SK-N-SH (cell line): ENCODE measurements around the gene GATM. TPM values are rescaled to one million over a fixed set of nuclear protein-coding genes. Genes with fewer than 3 reads are reported as not detected.

Experiments
- CTCF ChIA-PET: fragments of 300-600, 350-600 bp; formaldehyde crosslinking; extraction: SDS; loops from one replicate; lab custom pipeline; 2021; lab: Yijun Ruan, JAX
- POLR2A ChIA-PET: fragments of 350-600 bp; sonication (Branson Sonifier 250); formaldehyde crosslinking; extraction: SDS; loops from one replicate; lab custom pipeline; 2020; ENCODE audit warnings: antibody characterized with exemption, inconsistent platforms; lab: Yijun Ruan, JAX
- DNase-seq: peaks from one replicate; pipeline ENCODE4 v3.0.0; 2012
- H2AFZ ChIP-seq: fragments of 200-600 bp; sonication (generic); 2 replicates; pipeline ENCODE4 v1.8.1; 2016; ENCODE audit warnings: antibody characterized with exemption, mild to moderate bottlenecking, low read depth
- H3F3A ChIP-seq: fragments of 200-600 bp; sonication (generic); replicated peaks from 2 replicates; pipeline ENCODE3; 2016; ENCODE audit warnings: antibody characterized with exemption, mild to moderate bottlenecking; ENCODE audit not compliant: insufficient read depth
- H3K27ac ChIP-seq, 2 experiments: fragments of 200-500 bp in 1 of 2; fragments of 200-600 bp in 1 of 2; sonication (Bioruptor generic) in 1 of 2; sonication (generic), shearing (Covaris generic) in 1 of 2; 2 replicates each; pipeline versions ENCODE4 v1.5.1 to v1.6.1; 2014 to 2016; ENCODE audit warnings: low read depth in 2 of 2, inconsistent platforms in 1 of 2, low read length in 1 of 2, mild to moderate bottlenecking in 1 of 2, mixed read lengths in 1 of 2
- H3K27me3 ChIP-seq: fragments of 200-600 bp; sonication (generic), shearing (Covaris generic); 2 replicates; pipeline ENCODE4 v1.6.1; 2016; ENCODE audit warnings: mixed run types; ENCODE audit not compliant: insufficient read depth
- H3K36me3 ChIP-seq, 2 experiments: fragments of 200-500 bp in 1 of 2; fragments of 200-600 bp in 1 of 2; sonication (Bioruptor generic) in 1 of 2; sonication (generic) in 1 of 2; replicated peaks in 1 of 2; 2 replicates each; pipeline versions ENCODE3 to v1.5.1; 2014 to 2016; ENCODE audit warnings: low read length in 1 of 2, mild to moderate bottlenecking in 1 of 2; ENCODE audit not compliant: insufficient read depth in 2 of 2, control insufficient read depth in 1 of 2
- H3K4me1 ChIP-seq, 2 experiments: fragments of 200-500 bp in 1 of 2; fragments of 200-600 bp in 1 of 2; sonication (Bioruptor generic) in 1 of 2; sonication (generic), shearing (Covaris generic) in 1 of 2; 2 replicates each; pipeline versions ENCODE4 v1.5.1 to v1.6.1; 2014 to 2016; ENCODE audit warnings: low read depth in 1 of 2, low read length in 1 of 2, mixed run types in 1 of 2; ENCODE audit not compliant: insufficient read depth in 2 of 2, control insufficient read depth in 1 of 2
- H3K4me2 ChIP-seq: fragments of 200-600 bp; sonication (generic), shearing (Covaris generic); 2 replicates; pipeline ENCODE4 v1.6.1; 2017; ENCODE audit warnings: mixed run types
- H3K4me3 ChIP-seq, 2 experiments: fragments of 200-500 bp in 1 of 2; fragments of 200-600 bp in 1 of 2; sonication (Bioruptor generic) in 1 of 2; sonication (generic), shearing (Covaris generic) in 1 of 2; 2 replicates each; pipeline versions ENCODE4 v1.5.1 to v1.8.1; 2014 to 2016; ENCODE audit warnings: low read depth in 2 of 2, inconsistent platforms in 1 of 2, low read length in 1 of 2, mild to moderate bottlenecking in 1 of 2, mixed read lengths in 1 of 2, moderate library complexity in 1 of 2
- H3K79me2 ChIP-seq: fragments of 200-600 bp; sonication (generic); 2 replicates; pipeline ENCODE4 v1.8.1; 2017; ENCODE audit warnings: mild to moderate bottlenecking; ENCODE audit not compliant: insufficient read depth
- H3K9ac ChIP-seq: fragments of 200-600 bp; sonication (generic); 2 replicates; pipeline ENCODE4 v1.6.1; 2017; ENCODE audit warnings: mixed run types
- H3K9me2 ChIP-seq: fragments of 200-600 bp; sonication (generic); 2 replicates; pipeline ENCODE4 v1.6.1; 2017; ENCODE audit warnings: mixed run types
- H3K9me3 ChIP-seq: fragments of 200-600 bp; sonication (generic); 2 replicates; pipeline ENCODE4 v1.6.1; 2017; ENCODE audit warnings: mixed run types, mild to moderate bottlenecking, moderate library complexity
- H4K20me1 ChIP-seq: fragments of 200-600 bp; sonication (generic); 2 replicates; pipeline ENCODE4 v1.6.1; 2017; ENCODE audit warnings: mild to moderate bottlenecking, mixed run types; ENCODE audit not compliant: insufficient read depth
- CHD2 ChIP-seq: fragments of 150-350 bp; IDR thresholded peaks from 2 replicates; pipeline ENCODE4 v1.6.1; 2018; ENCODE audit warnings: low read length; ENCODE audit not compliant: partially characterized antibody
- EZH2phosphoT487 ChIP-seq: fragments of 200-600 bp; sonication (generic); IDR thresholded peaks from 2 replicates; pipeline ENCODE4 v1.6.1; 2017; ENCODE audit warnings: low read depth, mixed run types, mild to moderate bottlenecking, antibody characterized with exemption, moderate library complexity, borderline replicate concordance
- FOSL2 ChIP-seq: IDR thresholded peaks from 2 replicates; pipeline ENCODE4 v1.4.0; 2012; ENCODE audit warnings: low read depth, mild to moderate bottlenecking, moderate library complexity, borderline replicate concordance
- FOXJ3 ChIP-seq: sonication (generic); formaldehyde crosslinking; IDR thresholded peaks from 2 replicates; pipeline ENCODE4 v1.5.1; 2020; ENCODE audit warnings: mild to moderate bottlenecking, missing genetic modification reagents
- IRF3 ChIP-seq: fragments of 150-350 bp; IDR thresholded peaks from 2 replicates; pipeline ENCODE4 v1.6.1; 2016; ENCODE audit warnings: mild to moderate bottlenecking, low read depth, low read length
- MEF2A ChIP-seq: IDR thresholded peaks from 2 replicates; pipeline ENCODE4 v1.4.0; 2012; ENCODE audit warnings: low read depth, borderline replicate concordance
- NRF1 ChIP-seq: IDR thresholded peaks from 2 replicates; pipeline ENCODE4 v1.6.1; 2012; ENCODE audit warnings: low read depth, mild to moderate bottlenecking, low read length
- PBX3 ChIP-seq: IDR thresholded peaks from 2 replicates; pipeline ENCODE4; 2012
- RAD21 ChIP-seq: IDR thresholded peaks from 2 replicates; pipeline ENCODE4 v1.6.1; 2012; ENCODE audit warnings: mild to moderate bottlenecking, low read length
- RFX5 ChIP-seq: IDR thresholded peaks from 2 replicates; pipeline ENCODE4 v1.6.1; 2012; ENCODE audit warnings: mild to moderate bottlenecking, improper control_type of control experiment, low read length
- TAF1 ChIP-seq: IDR thresholded peaks from 2 replicates; pipeline ENCODE4 v1.6.1; 2012; ENCODE audit warnings: low read depth, mild to moderate bottlenecking, low read length, moderate library complexity, borderline replicate concordance
- TCF12 ChIP-seq: IDR thresholded peaks from 2 replicates; pipeline ENCODE4 v1.4.0; 2012
- USF1 ChIP-seq: IDR thresholded peaks from 2 replicates; pipeline ENCODE4 v1.4.0; 2012; ENCODE audit warnings: low read depth, borderline replicate concordance
- YY1 ChIP-seq: IDR thresholded peaks from 2 replicates; pipeline ENCODE4 v1.4.0; 2012; ENCODE audit warnings: low read depth, mild to moderate bottlenecking
- WGBS: methylation state at CpG from one replicate; pipeline ENCODE4 v1.1.6; 2017; ENCODE audit warnings: low lambda C conversion rate; 5-methylcytosine and 5-hydroxymethylcytosine counted together
- polyA plus RNA-seq, 3 experiments: library from polyadenylated mRNA; depleted of rRNA; stranded (reverse); fragments of >200 nt; gene quantifications; 2 replicates each; pipeline ENCODE4 v1.2.3, GENCODE V29; 2012
- TF ChIP-seq, protein P1 (sequence below): fragments of 150-350 bp; IDR thresholded peaks from 2 replicates; pipeline ENCODE4 v1.6.1; 2017; ENCODE audit warnings: antibody characterized with exemption, low read length, low read depth, borderline replicate concordance

The GATM gene
- polyA plus RNA-seq, 1 of the 3 experiments (the other 2 are of a cell fraction) = 0.58 TPM

- Histone ChIP-seq H3K9ac (no peak overlapping the region), H3K9me2 (no peaks in the 10 kb centered on the region), H3K79me2 (no peaks in the 10 kb centered on the region), H3K27ac (no peak overlapping the region), H2AFZ (no peak overlapping the region), H3K36me3 (no peaks in the 10 kb centered on the region), H3K4me2 (no peak overlapping the region), H3F3A (no peaks in the 10 kb centered on the region), H4K20me1 (no peaks in the 10 kb centered on the region), H3K4me1 (peaks cover 0 to 5% of the 10 kb centered on the region in 2 experiments; a peak in 2 of 4 replicates)
- ChIA-PET POLR2A (no interaction called here), CTCF (interaction anchor here (1.0 to 4.8 kb wide), 8 partner anchors 14 to 279 kb away, joined by 3 to 37 read pairs (median 4); no protein-coding TSS in a partner anchor)
- DNase-seq = no peak
- 78% methylated on average over 6 of the region's 6 CpGs for WGBS
- TF ChIP-seq TCF12 = no peak
- TF ChIP-seq CHD2 = no peak
- TF ChIP-seq, protein P1, sequence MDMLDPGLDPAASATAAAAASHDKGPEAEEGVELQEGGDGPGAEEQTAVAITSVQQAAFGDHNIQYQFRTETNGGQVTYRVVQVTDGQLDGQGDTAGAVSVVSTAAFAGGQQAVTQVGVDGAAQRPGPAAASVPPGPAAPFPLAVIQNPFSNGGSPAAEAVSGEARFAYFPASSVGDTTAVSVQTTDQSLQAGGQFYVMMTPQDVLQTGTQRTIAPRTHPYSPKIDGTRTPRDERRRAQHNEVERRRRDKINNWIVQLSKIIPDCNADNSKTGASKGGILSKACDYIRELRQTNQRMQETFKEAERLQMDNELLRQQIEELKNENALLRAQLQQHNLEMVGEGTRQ = no peak
- TF ChIP-seq FOSL2 = no peak
- TF ChIP-seq YY1 = no peak
- TF ChIP-seq PBX3 = no peak
- no peak for TF ChIP-seq FOXJ3 (CRISPR knock-in tag)
- TF ChIP-seq TAF1 = no peak
- TF ChIP-seq NRF1 = no peak
- TF ChIP-seq RAD21 = no peak
- no peak for TF ChIP-seq RFX5
- TF ChIP-seq MEF2A = no peak
- no peak for TF ChIP-seq EZH2phosphoT487
- TF ChIP-seq IRF3 = no peak
- no peak for TF ChIP-seq USF1
- TF ChIP-seq, all 33 proteins: peak for 0
- H3K27me3 ChIP-seq = no peaks in the 10 kb centered on the region
- H3K9me3 ChIP-seq = no peaks in the 10 kb centered on the region
- no peak overlapping the region for H3K4me3 ChIP-seq
Measured at GRCh38 chr15:45397116-45397665, 18.8 kb upstream of the GATM start.
